HepG2 (cell line): Measurements from ENCODE around the gene MRPL27. TPM values are rescaled to one million over a fixed set of nuclear protein-coding genes. Genes with fewer than 3 reads are reported as not detected.
A peak's percentile ranks its signal among the peaks of the same experiment; 100 is the strongest.

ENCODE experiments used
- ATAC-seq: fragments of 200-7000 bp; cut with Tn5 transposase; 3 replicates; pipeline ENCODE4 v1.9.1; 2020; ENCODE audit warnings: mild to moderate bottlenecking, moderate library complexity
- BruUV-seq: library from RNA; stranded (reverse); fragments of 400-500 nt; replicated peaks from 2 replicates; lab custom pipeline; 2021; lab: Mats Ljungman, UMichigan
- CTCF ChIA-PET: fragments of 300-600 bp; formaldehyde crosslinking; extraction: SDS; loops from one replicate; lab custom pipeline; 2021; ENCODE audit warnings: low total read pairs, inconsistent platforms, low intra/inter-chr PET ratio; lab: Yijun Ruan, JAX
- POLR2A ChIA-PET: fragments of 350-600 bp; sonication (Branson Sonifier 250); formaldehyde crosslinking; loops from one replicate; lab custom pipeline; 2020; ENCODE audit warnings: antibody characterized with exemption, inconsistent platforms; lab: Yijun Ruan, JAX
- DNase-seq: peaks from one replicate; pipeline ENCODE4 v3.0.0-alpha.2; 2015; ENCODE audit warnings: low spot score
- FAIRE-seq: peaks from 3 replicates; lab custom pipeline; 2011; peaks lifted over from hg19 to GRCh38; lab: Jason Lieb, UNC
- H2AFZ ChIP-seq: one replicate; pipeline ENCODE4 v1.6.1; 2011; ENCODE audit warnings: low read length, inconsistent platforms
- H3K27ac ChIP-seq: fragments of 300-600 bp; 3 replicates; pipeline ENCODE4 v1.8.0; 2011; ENCODE audit warnings: mixed run types, mild to moderate bottlenecking, mixed read lengths, low read length, inconsistent platforms; ENCODE audit not compliant: insufficient read depth; ENCODE audit errors: extremely low read length
- H3K27me3 ChIP-seq, 2 experiments: fragments of 200-600 bp in 1 of 2; 2 replicates in 1 of 2; 3 replicates in 1 of 2; pipeline versions ENCODE4 v1.6.0 to v1.8.0; 2011; ENCODE audit warnings: low read length in 2 of 2, mild to moderate bottlenecking in 2 of 2, moderate library complexity in 2 of 2, inconsistent platforms in 1 of 2; ENCODE audit not compliant: insufficient read depth in 2 of 2, control insufficient read depth in 1 of 2
- H3K36me3 ChIP-seq, 2 experiments: fragments of 200-600 bp in 1 of 2; replicated peaks in 1 of 2; 2 replicates in 1 of 2; 3 replicates in 1 of 2; pipeline versions ENCODE4 v1.5.1 to v1.8.0; 2011; ENCODE audit warnings: low read length in 2 of 2, inconsistent platforms in 1 of 2; ENCODE audit not compliant: insufficient read depth in 2 of 2, control insufficient read depth in 1 of 2
- H3K4me1 ChIP-seq: 2 replicates; pipeline ENCODE4 v1.5.1; 2012; ENCODE audit warnings: low read length, inconsistent platforms; ENCODE audit not compliant: insufficient read depth
- H3K4me2 ChIP-seq: 2 replicates; pipeline ENCODE4 v1.6.0; 2011; ENCODE audit warnings: low read depth, low read length, inconsistent platforms
- H3K4me3 ChIP-seq, 3 experiments: fragments of 200-600 bp in 1 of 3; sonication (generic), shearing (Covaris generic) in 1 of 3; replicated peaks in 1 of 3; 2 replicates each; pipeline ENCODE4 v1.5.1; 2011 to 2016; ENCODE audit warnings: low read length in 3 of 3, inconsistent platforms in 2 of 3, low read depth in 2 of 3, mild to moderate bottlenecking in 2 of 3, control low read depth in 1 of 3, mixed read lengths in 1 of 3; ENCODE audit not compliant: insufficient read depth in 1 of 3
- H3K79me2 ChIP-seq: one replicate; pipeline ENCODE4 v1.6.1; 2011; ENCODE audit warnings: low read length, inconsistent platforms; ENCODE audit not compliant: insufficient read depth
- H3K9ac ChIP-seq: 2 replicates; pipeline ENCODE4 v1.6.0; 2011; ENCODE audit warnings: mild to moderate bottlenecking, low read depth, low read length, inconsistent platforms; ENCODE audit not compliant: insufficient read depth
- H3K9me3 ChIP-seq: 2 replicates; pipeline ENCODE4 v1.5.1; 2012; ENCODE audit warnings: mild to moderate bottlenecking, low read length
- H4K20me1 ChIP-seq: 2 replicates; pipeline ENCODE4 v1.6.0; 2011; ENCODE audit warnings: inconsistent platforms, mild to moderate bottlenecking, low read length, moderate library complexity; ENCODE audit not compliant: insufficient read depth
- FLYWCH1 ChIP-seq: sonication (generic); formaldehyde crosslinking; IDR thresholded peaks from 2 replicates; pipeline ENCODE4 v1.8.1; 2023; ENCODE audit warnings: mild to moderate bottlenecking, missing genetic modification reagents
- NCOA1 ChIP-seq: sonication (generic); formaldehyde crosslinking; IDR thresholded peaks from 2 replicates; pipeline ENCODE4 v1.9.0; 2021; ENCODE audit warnings: missing genetic modification reagents
- POLR2A ChIP-seq, 2 experiments: IDR thresholded peaks; 2 replicates each; pipeline ENCODE4 v1.6.1; 2011; ENCODE audit warnings: low read depth in 2 of 2, low read length in 2 of 2, mild to moderate bottlenecking in 1 of 2, moderate library complexity in 1 of 2; ENCODE audit not compliant: insufficient read depth in 1 of 2
- POLR2G ChIP-seq: fragments of 200-400 bp; formaldehyde crosslinking; IDR thresholded peaks from 2 replicates; pipeline ENCODE4 v1.6.1; 2018; ENCODE audit warnings: mild to moderate bottlenecking, low read depth, low read length, moderate library complexity
- ZMAT5 ChIP-seq: sonication (generic); formaldehyde crosslinking; IDR thresholded peaks from 2 replicates; pipeline ENCODE4 v1.5.0; 2020; ENCODE audit warnings: mild to moderate bottlenecking, low read depth, missing genetic modification reagents, borderline replicate concordance
- ZNF446 ChIP-seq: sonication (generic); formaldehyde crosslinking; IDR thresholded peaks from 2 replicates; pipeline ENCODE4 v1.5.0; 2020; ENCODE audit warnings: mild to moderate bottlenecking, missing genetic modification reagents
- ZNF652 ChIP-seq: IDR thresholded peaks from 2 replicates; pipeline ENCODE4 v1.6.1; 2016; ENCODE audit warnings: low read depth, borderline replicate concordance
- WGBS: methylation state at CpG from one replicate; pipeline ENCODE4 v1.1.6; 2017; ENCODE audit warnings: low lambda C conversion rate; 5-methylcytosine and 5-hydroxymethylcytosine counted together
- in situ Hi-C: cut with HindIII; loops from 2 replicates; pipeline ENCODE4 v1.10.0; 2017; ENCODE audit warnings: low pct_unique_long_range_greater_than_20kb; ENCODE audit not compliant: extremely low pct_ligation_motif_present
- intact Hi-C: fragments of 100-400 bp; cut with micrococcal nuclease; formaldehyde crosslinking; loops from one replicate; pipeline ENCODE4 v1.10.0; 2022; ENCODE audit not compliant: unreplicated experiment
- polyA plus RNA-seq, 8 experiments: library from polyadenylated mRNA; depleted of rRNA in 3 of 8; stranded (reverse) in 7 of 8; unstranded in 1 of 8; fragments of >200 nt; fragmentation: Illumina TruSeq in 4 of 8; extraction: Trizol in 4 of 8; gene quantifications; 2 replicates each; pipeline versions ENCODE4 v1.2.1 to v1.2.3, GENCODE V29; 2011 to 2016; ENCODE audit warnings: low read depth in 4 of 8, missing spikeins in 1 of 8, mixed read lengths in 1 of 8; ENCODE audit not compliant: insufficient read depth in 1 of 8
- total RNA-seq, 5 experiments: library from RNA; depleted of rRNA; stranded (reverse); fragments of >200 nt; fragmentation: Illumina TruSeq; extraction: Trizol; gene quantifications; 2 replicates each; pipeline ENCODE4 v1.2.3, GENCODE V29; 2016; ENCODE audit warnings: low read depth in 1 of 5
- TF ChIP-seq, protein P1 (sequence below): sonication (generic); formaldehyde crosslinking; IDR thresholded peaks from 2 replicates; pipeline ENCODE4 v1.5.1; 2020; ENCODE audit warnings: mild to moderate bottlenecking, missing genetic modification reagents, moderate library complexity

Gene MRPL27
- total and polyA plus RNA-seq, 2 of the 13 experiments (the other 11 are each of a cell fraction or from before 2014, with no cell fraction given): 137 to 217 TPM

- Histone ChIP-seq H3K9ac (no peak overlapping the region), H3K4me3 (no peak overlapping the region), H3K79me2 (no peaks in the 10 kb centered on the region), H3K4me2 (no peak overlapping the region), H3K9me3 (no peaks in the 10 kb centered on the region), H3K27ac (no peak overlapping the region), H3K4me1 (no peaks in the 10 kb centered on the region), H4K20me1 (0 out of 2 replicates have a peak, but pooled peaks cover 3% of the 10 kb centered on the region), H3K36me3 (peaks cover 53 to 95% of the 10 kb centered on the region in 2 experiments), H3K27me3 (no peaks in the 10 kb centered on the region), H2AFZ (no peak overlapping the region)
- ChIA-PET CTCF (no interaction called here), POLR2A (interaction anchor here (2.2 kb wide), 1 partner anchor 14 kb away, joined by 14 read pairs; the partner anchor contains the start of gene LRRC59)
- intact Hi-C loops: no loop called here
- TF ChIP-seq, protein P1, sequence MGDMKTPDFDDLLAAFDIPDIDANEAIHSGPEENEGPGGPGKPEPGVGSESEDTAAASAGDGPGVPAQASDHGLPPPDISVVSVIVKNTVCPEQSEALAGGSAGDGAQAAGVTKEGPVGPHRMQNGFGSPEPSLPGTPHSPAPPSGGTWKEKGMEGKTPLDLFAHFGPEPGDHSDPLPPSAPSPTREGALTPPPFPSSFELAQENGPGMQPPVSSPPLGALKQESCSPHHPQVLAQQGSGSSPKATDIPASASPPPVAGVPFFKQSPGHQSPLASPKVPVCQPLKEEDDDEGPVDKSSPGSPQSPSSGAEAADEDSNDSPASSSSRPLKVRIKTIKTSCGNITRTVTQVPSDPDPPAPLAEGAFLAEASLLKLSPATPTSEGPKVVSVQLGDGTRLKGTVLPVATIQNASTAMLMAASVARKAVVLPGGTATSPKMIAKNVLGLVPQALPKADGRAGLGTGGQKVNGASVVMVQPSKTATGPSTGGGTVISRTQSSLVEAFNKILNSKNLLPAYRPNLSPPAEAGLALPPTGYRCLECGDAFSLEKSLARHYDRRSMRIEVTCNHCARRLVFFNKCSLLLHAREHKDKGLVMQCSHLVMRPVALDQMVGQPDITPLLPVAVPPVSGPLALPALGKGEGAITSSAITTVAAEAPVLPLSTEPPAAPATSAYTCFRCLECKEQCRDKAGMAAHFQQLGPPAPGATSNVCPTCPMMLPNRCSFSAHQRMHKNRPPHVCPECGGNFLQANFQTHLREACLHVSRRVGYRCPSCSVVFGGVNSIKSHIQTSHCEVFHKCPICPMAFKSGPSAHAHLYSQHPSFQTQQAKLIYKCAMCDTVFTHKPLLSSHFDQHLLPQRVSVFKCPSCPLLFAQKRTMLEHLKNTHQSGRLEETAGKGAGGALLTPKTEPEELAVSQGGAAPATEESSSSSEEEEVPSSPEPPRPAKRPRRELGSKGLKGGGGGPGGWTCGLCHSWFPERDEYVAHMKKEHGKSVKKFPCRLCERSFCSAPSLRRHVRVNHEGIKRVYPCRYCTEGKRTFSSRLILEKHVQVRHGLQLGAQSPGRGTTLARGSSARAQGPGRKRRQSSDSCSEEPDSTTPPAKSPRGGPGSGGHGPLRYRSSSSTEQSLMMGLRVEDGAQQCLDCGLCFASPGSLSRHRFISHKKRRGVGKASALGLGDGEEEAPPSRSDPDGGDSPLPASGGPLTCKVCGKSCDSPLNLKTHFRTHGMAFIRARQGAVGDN (CRISPR knock-in tag): peak; percentile 11; the same call in 1 of the 2 replicates
- no peak for TF ChIP-seq NCOA1 (CRISPR knock-in tag)
- in situ Hi-C loops: no loop called here
- 98% methylated on average over 12 of the region's 12 CpGs for WGBS
- DNase-seq (no peak), FAIRE-seq (no peak), ATAC-seq (no peak)
- BruUV-seq: no TSS peak
Observed at GRCh38 chr17:50382931-50383330, 9.9 kb upstream of the MRPL27 start.

- 0 out of 2 replicates have a peak, but pooled peaks have one; percentile 12 for TF ChIP-seq POLR2G
- TF ChIP-seq POLR2A (IDR thresholded peaks at IDR 0.05; ENCODE audit: insufficient read depth in 1 of 2, low read depth in 2 of 2, low read length in 2 of 2): peak in 1 of 2 experiments; percentile 12; a peak in 1 of 4 replicates
- peak; percentile 53 for TF ChIP-seq ZNF652
- no peak for TF ChIP-seq ZNF446 (CRISPR knock-in tag)
- no peak for TF ChIP-seq ZMAT5 (CRISPR knock-in tag)
- TF ChIP-seq FLYWCH1 (CRISPR knock-in tag): no peak
- H3K4me2 ChIP-seq: no peak overlapping the region
- POLR2A ChIA-PET: interaction anchor here (1.1 to 2.2 kb wide), 3 partner anchors 9 to 47 kb away, joined by 4 to 14 read pairs (median 6); partner anchors contain the start of gene LRRC59
- in situ Hi-C loops: no loop called here
- no peak overlapping the region for H3K27ac ChIP-seq
- H3K27me3 ChIP-seq: no peaks in the 10 kb centered on the region
- BruUV-seq: no TSS peak
- no peaks in the 10 kb centered on the region for H3K4me1 ChIP-seq
- CTCF ChIA-PET: no interaction called here
- H3K4me3 ChIP-seq: no peak overlapping the region
- no peak overlapping the region for H2AFZ ChIP-seq
- intact Hi-C loops: no loop called here
- DNase-seq: no peak
- H3K9me3 ChIP-seq: no peaks in the 10 kb centered on the region
- H3K36me3 ChIP-seq: peaks cover 46 to 85% of the 10 kb centered on the region in 2 experiments
- 0 out of 2 replicates have a peak, but pooled peaks cover 3% of the 10 kb centered on the region for H4K20me1 ChIP-seq
- no peak overlapping the region for H3K9ac ChIP-seq
- 94% methylated on average over 3 of the region's 3 CpGs for WGBS
- FAIRE-seq: no peak
- H3K79me2 ChIP-seq: no peaks in the 10 kb centered on the region
- no peak for ATAC-seq
Observed at GRCh38 chr17:50381920-50382319, 8.9 kb upstream of the MRPL27 start.
